ENCODE results near the gene PDCD10.

PDCD10 gene

GRCh38 chr3:167772992-167773391 is 38.3 kb upstream of the PDCD10 start:
- TF ChIP-seq CTCF (conservative IDR thresholded peaks at IDR 0.05; ENCODE audit: low read length) = no peak
- no peak overlapping the region for H3K4me3 ChIP-seq (ENCODE audit: low read length)
- no peak for DNase-seq (ENCODE audit: low read depth)

- TF ChIP-seq CTCF (conservative IDR thresholded peaks at IDR 0.05; ENCODE audit: low read length) = no peak
- H3K4me3 ChIP-seq (ENCODE audit: low read length) = no peak overlapping the region
- no peak for DNase-seq (ENCODE audit: low read depth)
Observed at GRCh38 chr3:167762296-167762695, 27.6 kb upstream of the PDCD10 start.

- TF ChIP-seq CTCF (conservative IDR thresholded peaks at IDR 0.05; ENCODE audit: low read length) = no peak
- no peak overlapping the region for H3K4me3 ChIP-seq (ENCODE audit: low read length)
- DNase-seq (ENCODE audit: low read depth) = no peak
Observed at GRCh38 chr3:167761302-167761701, 26.6 kb upstream of the PDCD10 start.

- H3K4me3 ChIP-seq (ENCODE audit: low read length) = no peak overlapping the region
- DNase-seq (ENCODE audit: low read depth) = no peak
- TF ChIP-seq CTCF (conservative IDR thresholded peaks at IDR 0.05; ENCODE audit: low read length) = no peak
Observed at GRCh38 chr3:167754049-167754448, 19.4 kb upstream of the PDCD10 start.

GRCh38 chr3:167750272-167750971 is 15.7 kb upstream of the PDCD10 start:
- TF ChIP-seq CTCF (conservative IDR thresholded peaks at IDR 0.05; ENCODE audit: low read length) = no peak
- H3K4me3 ChIP-seq (ENCODE audit: low read length) = no peak overlapping the region
- no peak for DNase-seq (ENCODE audit: low read depth)

GRCh38 chr3:167749728-167750127 is 15.0 kb upstream of the PDCD10 start:
- TF ChIP-seq CTCF (conservative IDR thresholded peaks at IDR 0.05; ENCODE audit: low read length) = no peak
- DNase-seq (ENCODE audit: low read depth) = no peak
- no peak overlapping the region for H3K4me3 ChIP-seq (ENCODE audit: low read length)

- TF ChIP-seq CTCF (conservative IDR thresholded peaks at IDR 0.05; ENCODE audit: low read length) = no peak
Observed at GRCh38 chr3:167749209-167749608, 14.5 kb upstream of the PDCD10 start.

More at GRCh38 chr3:167749209-167749608, 14.5 kb upstream of the PDCD10 start:
- no peak for DNase-seq (ENCODE audit: low read depth)
- no peak overlapping the region for H3K4me3 ChIP-seq (ENCODE audit: low read length)

Data from AG10803 (cell line).